OCI-LY1 (cell line): ENCODE results near the gene ATAD5.

Source experiments
- CTCF ChIP-seq: fragments of 200-600 bp; sonication (generic), shearing (Covaris generic); IDR thresholded peaks from 2 replicates; pipeline ENCODE4 v1.5.1; 2017; ENCODE audit warnings: mild to moderate bottlenecking, antibody characterized with exemption, low read length, moderate library complexity, mixed read lengths
- EZH2 ChIP-seq: fragments of 200-600 bp; sonication (generic), shearing (Covaris generic); IDR thresholded peaks from 2 replicates; pipeline ENCODE4 v1.8.0; 2017; ENCODE audit warnings: borderline replicate concordance, mixed run types, mild to moderate bottlenecking, antibody characterized with exemption, low read length, moderate library complexity, mixed read lengths

DNA sequence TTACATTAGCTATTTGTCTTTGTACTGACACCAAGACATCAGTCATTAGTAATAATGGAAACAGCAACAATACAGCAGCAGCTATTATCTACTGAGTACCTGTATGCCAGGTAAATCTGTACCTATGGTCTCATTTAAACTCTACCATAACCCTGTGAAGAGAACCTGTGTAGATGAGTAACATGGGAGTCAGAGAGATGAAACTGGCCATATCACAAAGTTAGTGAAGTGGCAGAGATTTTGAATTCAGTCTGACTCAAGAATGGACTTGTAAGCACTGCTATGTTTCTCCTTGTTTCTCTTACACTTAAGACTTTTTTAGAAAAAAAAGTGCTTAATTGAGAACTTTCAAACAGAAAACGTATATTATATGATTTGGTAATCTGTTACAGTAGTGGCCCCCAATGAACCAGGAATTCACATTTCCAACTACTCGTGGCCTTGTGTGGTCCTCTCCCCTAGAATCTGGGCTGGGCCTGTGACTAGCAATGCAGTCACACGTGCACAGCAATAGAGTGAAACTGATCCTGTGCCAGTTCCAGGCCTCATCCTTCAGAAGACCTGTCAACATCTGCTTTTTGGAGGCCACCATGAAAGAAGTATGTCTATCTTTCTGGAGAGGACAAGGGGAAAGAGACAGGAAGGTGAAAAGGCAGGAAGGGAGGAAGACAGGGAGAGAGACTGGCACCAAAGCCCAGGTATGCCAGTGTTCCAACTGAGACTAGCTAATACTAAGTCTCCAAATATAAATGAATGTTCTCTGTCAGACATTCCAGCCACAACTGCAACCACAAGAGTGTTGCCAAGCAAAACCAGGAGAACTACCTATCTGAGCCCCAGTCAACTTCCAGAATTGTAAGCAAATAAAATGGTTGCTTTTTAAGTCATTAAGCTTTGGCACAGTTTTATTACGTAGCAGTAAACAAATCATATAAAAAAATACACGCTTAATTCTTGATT lies 19.3 kb upstream of the ATAD5 start:
- TF ChIP-seq EZH2 (no peak), CTCF (no peak)
